ENCODE measurements around the gene SMIM36.

DNA sequence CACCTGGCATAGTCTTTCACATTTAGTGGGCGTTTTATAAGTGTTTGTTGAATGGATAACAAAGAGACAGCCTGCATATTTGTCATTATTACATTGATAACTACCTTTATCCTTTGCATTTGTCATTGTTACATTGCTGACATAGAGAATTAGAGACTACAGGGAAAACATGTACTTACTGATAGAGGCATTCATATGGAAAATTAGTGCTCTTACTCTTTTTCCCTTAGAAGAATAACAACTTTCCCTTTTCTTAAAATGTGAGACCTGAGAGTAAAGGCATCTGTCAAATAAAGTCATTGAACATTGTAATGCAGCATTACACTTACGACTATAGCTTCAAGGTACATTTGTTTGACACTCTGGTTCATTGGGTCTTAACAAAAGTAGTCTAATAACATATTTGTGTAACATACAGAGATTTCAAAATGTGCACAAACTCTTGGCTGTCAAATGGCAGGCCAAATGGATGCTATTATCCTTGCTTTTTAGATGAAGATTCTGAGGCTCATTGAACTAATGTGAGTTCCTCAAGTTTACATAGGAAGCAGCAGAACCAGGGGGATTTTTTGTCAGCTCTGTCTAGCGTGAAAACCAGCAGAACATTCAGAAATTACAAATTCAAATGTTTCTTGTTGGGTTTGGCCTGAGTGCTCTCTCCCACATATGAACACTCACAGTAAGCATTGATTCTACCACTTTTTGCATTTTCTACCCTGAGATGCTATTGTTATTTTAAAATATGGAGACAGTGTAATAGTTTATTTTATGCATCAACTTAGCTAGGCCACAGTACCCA lies 28.5 kb downstream of the SMIM36 start:
- TF ChIP-seq, protein P1, sequence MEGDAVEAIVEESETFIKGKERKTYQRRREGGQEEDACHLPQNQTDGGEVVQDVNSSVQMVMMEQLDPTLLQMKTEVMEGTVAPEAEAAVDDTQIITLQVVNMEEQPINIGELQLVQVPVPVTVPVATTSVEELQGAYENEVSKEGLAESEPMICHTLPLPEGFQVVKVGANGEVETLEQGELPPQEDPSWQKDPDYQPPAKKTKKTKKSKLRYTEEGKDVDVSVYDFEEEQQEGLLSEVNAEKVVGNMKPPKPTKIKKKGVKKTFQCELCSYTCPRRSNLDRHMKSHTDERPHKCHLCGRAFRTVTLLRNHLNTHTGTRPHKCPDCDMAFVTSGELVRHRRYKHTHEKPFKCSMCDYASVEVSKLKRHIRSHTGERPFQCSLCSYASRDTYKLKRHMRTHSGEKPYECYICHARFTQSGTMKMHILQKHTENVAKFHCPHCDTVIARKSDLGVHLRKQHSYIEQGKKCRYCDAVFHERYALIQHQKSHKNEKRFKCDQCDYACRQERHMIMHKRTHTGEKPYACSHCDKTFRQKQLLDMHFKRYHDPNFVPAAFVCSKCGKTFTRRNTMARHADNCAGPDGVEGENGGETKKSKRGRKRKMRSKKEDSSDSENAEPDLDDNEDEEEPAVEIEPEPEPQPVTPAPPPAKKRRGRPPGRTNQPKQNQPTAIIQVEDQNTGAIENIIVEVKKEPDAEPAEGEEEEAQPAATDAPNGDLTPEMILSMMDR (conservative IDR thresholded peaks at IDR 0.05; ENCODE audit: low read length) = no peak
- no peak for TF ChIP-seq EZH2phosphoT487 (IDR thresholded peaks at IDR 0.05; ENCODE audit: borderline replicate concordance)
